Keratinocyte (primary cell): Measurements from ENCODE around the gene ALOX5AP. TPM values are rescaled to one million over a fixed set of nuclear protein-coding genes. Genes with fewer than 3 reads are reported as not detected.

Experiments used
- DNase-seq: peaks from one replicate; pipeline ENCODE4 v3.0.0-alpha.2; 2011; ENCODE audit warnings: low read depth, missing footprints, low spot score
- FAIRE-seq: peaks from 2 replicates; lab custom pipeline; 2011; peaks lifted over from hg19 to GRCh38; lab: Jason Lieb, UNC
- H2AFZ ChIP-seq: 2 replicates; pipeline ENCODE4 v1.6.0; 2012; ENCODE audit warnings: low read length, control low read depth, inconsistent platforms; ENCODE audit not compliant: control insufficient read depth
- H3K27ac ChIP-seq: 2 replicates; pipeline ENCODE4 v1.5.1; 2011; ENCODE audit warnings: low read length; ENCODE audit not compliant: control insufficient read depth, insufficient read depth
- H3K27me3 ChIP-seq: 3 replicates; pipeline ENCODE4 v1.6.0; 2011; ENCODE audit warnings: low read length; ENCODE audit not compliant: control insufficient read depth, insufficient read depth; ENCODE audit errors: extremely low read depth
- H3K36me3 ChIP-seq, 2 experiments: 2 replicates in 1 of 2; 3 replicates in 1 of 2; pipeline ENCODE4 v1.5.1; 2011; ENCODE audit warnings: low read length in 2 of 2, mild to moderate bottlenecking in 1 of 2; ENCODE audit not compliant: control insufficient read depth in 2 of 2, insufficient read depth in 2 of 2; ENCODE audit errors: extremely low read depth in 1 of 2
- H3K4me1 ChIP-seq: 3 replicates; pipeline ENCODE4 v1.5.1; 2011; ENCODE audit warnings: low read length; ENCODE audit not compliant: control insufficient read depth, insufficient read depth; ENCODE audit errors: extremely low read depth
- H3K4me2 ChIP-seq: 3 replicates; pipeline ENCODE4 v1.6.0; 2011; ENCODE audit warnings: low read depth, low read length; ENCODE audit not compliant: control insufficient read depth, insufficient read depth; ENCODE audit errors: extremely low read depth
- H3K4me3 ChIP-seq, 3 experiments: fragments of 200-600 bp in 1 of 3; sonication (generic) in 1 of 3; 2 replicates in 2 of 3; 3 replicates in 1 of 3; pipeline ENCODE4 v1.5.1; 2011 to 2016; ENCODE audit warnings: low read length in 3 of 3, mild to moderate bottlenecking in 3 of 3, control low read depth in 2 of 3, inconsistent platforms in 1 of 3, low read depth in 1 of 3, mixed read lengths in 1 of 3, mixed run types in 1 of 3, moderate library complexity in 1 of 3; ENCODE audit not compliant: control insufficient read depth in 2 of 3, insufficient read depth in 2 of 3; ENCODE audit errors: extremely low read depth in 1 of 3
- H3K79me2 ChIP-seq: 2 replicates; pipeline ENCODE4 v1.6.0; 2012; ENCODE audit warnings: low read length; ENCODE audit not compliant: control insufficient read depth, insufficient read depth
- H3K9ac ChIP-seq: 3 replicates; pipeline ENCODE4 v1.6.0; 2011; ENCODE audit warnings: low read length; ENCODE audit not compliant: control insufficient read depth, insufficient read depth; ENCODE audit errors: extremely low read depth
- H3K9me1 ChIP-seq: 3 replicates; pipeline ENCODE4 v1.6.0; 2011; ENCODE audit warnings: low read length; ENCODE audit not compliant: control insufficient read depth, insufficient read depth; ENCODE audit errors: extremely low read depth
- H3K9me3 ChIP-seq: 2 replicates; pipeline ENCODE4 v1.5.1; 2012; ENCODE audit warnings: low read depth, low read length; ENCODE audit not compliant: control insufficient read depth
- H4K20me1 ChIP-seq: 3 replicates; pipeline ENCODE4 v1.6.0; 2011; ENCODE audit warnings: low read length; ENCODE audit not compliant: control insufficient read depth, insufficient read depth; ENCODE audit errors: extremely low read depth
- CTCF ChIP-seq, 3 experiments: IDR thresholded peaks in 1 of 3; conservative IDR thresholded peaks in 1 of 3; optimal IDR thresholded peaks in 1 of 3; 2 replicates in 2 of 3; 3 replicates in 1 of 3; pipeline versions ENCODE3 to v1.5.1; 2011; ENCODE audit warnings: low read length in 3 of 3, mild to moderate bottlenecking in 3 of 3, moderate library complexity in 2 of 3, control low read depth in 1 of 3, inconsistent platforms in 1 of 3; ENCODE audit not compliant: insufficient read depth in 2 of 3; ENCODE audit errors: extremely low read depth in 1 of 3
- EZH2 ChIP-seq: IDR thresholded peaks from one replicate; pipeline ENCODE4 v1.6.1; 2012; ENCODE audit warnings: inconsistent platforms, mild to moderate bottlenecking, low read length, moderate library complexity
- dilution Hi-C: fragments of 300-500 bp; cut with MboI; formaldehyde crosslinking; loops from one replicate; pipeline ENCODE4 v1.7.0; 2020; ENCODE audit warnings: low sequenced_read_pairs; ENCODE audit not compliant: extremely low pct_ligation_motif_present
- polyA plus RNA-seq, 5 experiments: library from polyadenylated mRNA; depleted of rRNA in 3 of 5; stranded (reverse) in 3 of 5; stranded (forward) in 1 of 5; unstranded in 1 of 5; fragments of >200 nt; gene quantifications; 1 replicate in 1 of 5; 2 replicates in 3 of 5; 3 replicates in 1 of 5; pipeline versions ENCODE4 v1.2.1 to v1.2.3, GENCODE V29; 2011 to 2012; ENCODE audit warnings: missing spikeins in 2 of 5, low read depth in 1 of 5, low replicate concordance in 1 of 5

Gene ALOX5AP
- polyA plus RNA-seq, 1 donor (not counting 4 experiments of a cell fraction or from before 2014, with no cell fraction given) = 0.31 TPM

DNA sequence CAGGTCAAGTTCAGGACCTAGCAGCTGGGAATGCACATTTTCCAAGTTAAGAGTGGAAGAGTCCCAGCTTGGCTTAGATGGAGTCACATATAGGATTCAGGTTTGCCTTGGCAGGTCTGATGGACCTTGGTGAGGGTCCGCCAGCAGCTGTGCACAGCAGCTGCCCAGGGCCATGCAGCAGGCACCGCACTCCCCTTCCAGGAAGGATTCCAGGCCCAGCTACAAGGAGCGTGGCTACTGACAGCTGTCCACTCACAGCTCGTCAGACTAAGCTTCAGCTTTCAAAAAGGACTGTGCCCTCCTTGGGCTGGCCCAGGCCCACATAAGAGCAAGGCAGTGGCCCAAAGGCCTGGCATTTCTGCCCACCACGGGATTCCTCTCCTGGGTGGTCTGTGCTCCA lies 68.4 kb downstream of the ALOX5AP start:
- H3K9ac ChIP-seq = no peak overlapping the region
- H3K4me1 ChIP-seq = peaks cover 24% of the 10 kb centered on the region
- no peak overlapping the region for H3K27ac ChIP-seq
- dilution Hi-C loops = loop anchor here (10.0 kb wide), 1 partner anchor 221 kb away; no protein-coding TSS in a partner anchor
- H3K27me3 ChIP-seq = no peaks in the 10 kb centered on the region
- H2AFZ ChIP-seq = no peak overlapping the region
- H3K9me3 ChIP-seq = no peaks in the 10 kb centered on the region
- no peaks in the 10 kb centered on the region for H3K36me3 ChIP-seq
- DNase-seq (no peak), FAIRE-seq (no peak)
- H3K9me1 ChIP-seq = no peaks in the 10 kb centered on the region
- H4K20me1 ChIP-seq = no peaks in the 10 kb centered on the region
- H3K79me2 ChIP-seq = no peaks in the 10 kb centered on the region
- H3K4me2 ChIP-seq = no peak overlapping the region
- H3K4me3 ChIP-seq = no peak overlapping the region
- TF ChIP-seq CTCF (optimal IDR thresholded peaks at IDR 0.05 in 1 of 3, IDR thresholded peaks at IDR 0.05 in 1 of 3, conservative IDR thresholded peaks at IDR 0.05 in 1 of 3; ENCODE audit: extremely low read depth in 1 of 3, insufficient read depth in 2 of 3, low read length in 3 of 3) (no peak), EZH2 (no peak)

- Histone ChIP-seq H3K79me2 (no peaks in the 10 kb centered on the region), H3K27me3 (no peaks in the 10 kb centered on the region), H3K27ac (no peak overlapping the region), H3K9me3 (no peaks in the 10 kb centered on the region), H3K9me1 (no peaks in the 10 kb centered on the region), H3K4me1 (peaks cover 24% of the 10 kb centered on the region), H3K9ac (no peak overlapping the region), H4K20me1 (no peaks in the 10 kb centered on the region), H3K36me3 (no peaks in the 10 kb centered on the region), H3K4me3 (no peak overlapping the region), H2AFZ (no peak overlapping the region), H3K4me2 (no peak overlapping the region)
- FAIRE-seq (no peak), DNase-seq (no peak)
- dilution Hi-C loops = loop anchor here (10.0 kb wide), 1 partner anchor 220 kb away; no protein-coding TSS in a partner anchor
- no peak for TF ChIP-seq EZH2
- no peak for TF ChIP-seq CTCF (optimal IDR thresholded peaks at IDR 0.05 in 1 of 3, IDR thresholded peaks at IDR 0.05 in 1 of 3, conservative IDR thresholded peaks at IDR 0.05 in 1 of 3; ENCODE audit: extremely low read depth in 1 of 3, insufficient read depth in 2 of 3, low read length in 3 of 3)
Observed at GRCh38 chr13:30804474-30804873, 69.1 kb downstream of the ALOX5AP start.
